ENCODE results near the gene KY. TPM values are rescaled to one million over a fixed set of nuclear protein-coding genes. Genes with fewer than 3 reads are reported as not detected.

Gene KY
- total and polyA plus RNA-seq, 10 of the 15 experiments (the other 5 are each of a cell fraction or from before 2014, with no cell fraction given), result 0.04 to 0.11 TPM; not detected in 8

DNA sequence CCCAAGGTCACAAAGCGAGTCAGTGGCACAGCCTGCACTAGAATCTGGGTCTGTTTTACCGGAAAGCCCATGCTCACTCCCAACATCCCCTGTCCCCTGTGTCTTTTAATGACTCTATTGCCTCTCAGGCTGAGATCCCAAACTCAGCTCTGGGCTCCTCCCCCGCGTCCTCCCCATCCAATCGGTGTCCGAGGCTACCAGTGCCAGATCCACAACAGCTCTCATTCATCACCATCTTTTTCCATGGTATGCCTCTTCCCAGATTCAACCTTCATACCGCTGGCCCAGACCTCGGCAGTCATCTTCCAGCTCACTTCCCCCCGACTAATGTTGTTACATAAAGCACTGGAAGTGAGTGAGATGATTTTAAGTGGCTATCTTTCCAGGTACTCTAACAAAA lies 16.1 kb upstream of the KY start:
- TF ChIP-seq RELA (IDR thresholded peaks at IDR 0.05; ENCODE audit: borderline replicate concordance, partially characterized antibody) (no peak), TAF1 (IDR thresholded peaks at IDR 0.05; ENCODE audit: borderline replicate concordance, low read depth, low read length) (no peak), SMC3 (IDR thresholded peaks at IDR 0.05; ENCODE audit: borderline replicate concordance, low read length) (no peak), ATF7 (IDR thresholded peaks at IDR 0.05; ENCODE audit: low read depth) (no peak), FOS (IDR thresholded peaks at IDR 0.05; ENCODE audit: borderline replicate concordance, extremely low read depth, insufficient read length) (no peak), HDGF (IDR thresholded peaks at IDR 0.05) (no peak), NRF1 (conservative IDR thresholded peaks at IDR 0.05; ENCODE audit: low read depth, low read length) (no peak), GATAD2B (conservative IDR thresholded peaks at IDR 0.05; ENCODE audit: low read depth) (no peak), NFYB (IDR thresholded peaks at IDR 0.05; ENCODE audit: insufficient read depth, low read depth, low read length) (no peak), MEF2B (IDR thresholded peaks at IDR 0.05; ENCODE audit: partially characterized antibody, poor library complexity, severe bottlenecking) (no peak), ZNF207 (IDR thresholded peaks at IDR 0.05; ENCODE audit: borderline replicate concordance) (no peak), CBX3 (IDR thresholded peaks at IDR 0.05; ENCODE audit: borderline replicate concordance, low read depth) (no peak), CREB1 (IDR thresholded peaks at IDR 0.05; ENCODE audit: low read depth) (no peak), TCF7 (IDR thresholded peaks at IDR 0.05; ENCODE audit: borderline replicate concordance) (no peak), MTA2 (IDR thresholded peaks at IDR 0.05; ENCODE audit: low read depth) (no peak)
- TF ChIP-seq, protein P1, sequence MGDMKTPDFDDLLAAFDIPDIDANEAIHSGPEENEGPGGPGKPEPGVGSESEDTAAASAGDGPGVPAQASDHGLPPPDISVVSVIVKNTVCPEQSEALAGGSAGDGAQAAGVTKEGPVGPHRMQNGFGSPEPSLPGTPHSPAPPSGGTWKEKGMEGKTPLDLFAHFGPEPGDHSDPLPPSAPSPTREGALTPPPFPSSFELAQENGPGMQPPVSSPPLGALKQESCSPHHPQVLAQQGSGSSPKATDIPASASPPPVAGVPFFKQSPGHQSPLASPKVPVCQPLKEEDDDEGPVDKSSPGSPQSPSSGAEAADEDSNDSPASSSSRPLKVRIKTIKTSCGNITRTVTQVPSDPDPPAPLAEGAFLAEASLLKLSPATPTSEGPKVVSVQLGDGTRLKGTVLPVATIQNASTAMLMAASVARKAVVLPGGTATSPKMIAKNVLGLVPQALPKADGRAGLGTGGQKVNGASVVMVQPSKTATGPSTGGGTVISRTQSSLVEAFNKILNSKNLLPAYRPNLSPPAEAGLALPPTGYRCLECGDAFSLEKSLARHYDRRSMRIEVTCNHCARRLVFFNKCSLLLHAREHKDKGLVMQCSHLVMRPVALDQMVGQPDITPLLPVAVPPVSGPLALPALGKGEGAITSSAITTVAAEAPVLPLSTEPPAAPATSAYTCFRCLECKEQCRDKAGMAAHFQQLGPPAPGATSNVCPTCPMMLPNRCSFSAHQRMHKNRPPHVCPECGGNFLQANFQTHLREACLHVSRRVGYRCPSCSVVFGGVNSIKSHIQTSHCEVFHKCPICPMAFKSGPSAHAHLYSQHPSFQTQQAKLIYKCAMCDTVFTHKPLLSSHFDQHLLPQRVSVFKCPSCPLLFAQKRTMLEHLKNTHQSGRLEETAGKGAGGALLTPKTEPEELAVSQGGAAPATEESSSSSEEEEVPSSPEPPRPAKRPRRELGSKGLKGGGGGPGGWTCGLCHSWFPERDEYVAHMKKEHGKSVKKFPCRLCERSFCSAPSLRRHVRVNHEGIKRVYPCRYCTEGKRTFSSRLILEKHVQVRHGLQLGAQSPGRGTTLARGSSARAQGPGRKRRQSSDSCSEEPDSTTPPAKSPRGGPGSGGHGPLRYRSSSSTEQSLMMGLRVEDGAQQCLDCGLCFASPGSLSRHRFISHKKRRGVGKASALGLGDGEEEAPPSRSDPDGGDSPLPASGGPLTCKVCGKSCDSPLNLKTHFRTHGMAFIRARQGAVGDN (IDR thresholded peaks at IDR 0.05), result no peak
- H3K36me3 ChIP-seq (ENCODE audit: control insufficient read depth in 2 of 2, insufficient read depth in 2 of 2, low read length in 1 of 2), result no peaks in the 10 kb centered on the region
- WGBS (ENCODE audit: insufficient coverage, insufficient replicate concordance, low lambda C conversion rate, missing lambda C conversion rate), result 28% methylated on average over 9 of the region's 9 CpGs
- H3K79me2 ChIP-seq (ENCODE audit: control insufficient read depth, insufficient read depth, low read length), result no peaks in the 10 kb centered on the region
- in situ Hi-C loops (cut with MboI) (no loop called here), intact Hi-C loops (cut with micrococcal nuclease; ENCODE audit: unreplicated experiment) (no loop called here)
- H3K27ac ChIP-seq (ENCODE audit: control insufficient read depth, insufficient read depth), result no peak overlapping the region
- no peaks in the 10 kb centered on the region for H3K9me3 ChIP-seq (replicated peaks; ENCODE audit: control insufficient read depth, insufficient read depth, low read length)
- no peak for FAIRE-seq
- no peaks in the 10 kb centered on the region for H4K20me1 ChIP-seq (ENCODE audit: control insufficient read depth, insufficient read depth)
- ChIA-PET POLR2A (interaction anchor here (0.9 kb wide), 1 partner anchor 17 kb away, joined by 3 read pairs; no protein-coding TSS in a partner anchor), RAD21 (ENCODE audit: unreplicated experiment) (no interaction called here), SMC1A (ENCODE audit: uncharacterized antibody, unreplicated experiment) (no interaction called here), CTCF (no interaction called here)
- BruUV-seq (replicated peaks), result no TSS peak
- ATAC-seq, result no peak
- no peak overlapping the region for H3K4me3 ChIP-seq
- H3K27me3 ChIP-seq (replicated peaks in 1 of 2; ENCODE audit: control insufficient read depth in 2 of 2, insufficient read depth in 2 of 2, low read length in 1 of 2), result no peaks in the 10 kb centered on the region; a peak in 2 of 4 replicates
- no peaks in the 10 kb centered on the region for H3K4me1 ChIP-seq (ENCODE audit: control insufficient read depth, insufficient read depth, low read length)
- DNase-seq (ENCODE audit: low read depth, low spot score), result no peak
- H3K4me2 ChIP-seq (ENCODE audit: control insufficient read depth, insufficient read depth), result no peak overlapping the region
- no peak overlapping the region for H2AFZ ChIP-seq (ENCODE audit: control insufficient read depth, low read depth, low read length)
- H3K9ac ChIP-seq (ENCODE audit: control insufficient read depth, insufficient read depth, low read length), result no peak overlapping the region
